Cortex of kidney (tissue), 1 donor: ENCODE data around the gene PRPSAP2.
"Not testable (repeated sequence)": the region's sequence is repeated elsewhere in the genome, so short reads cannot be mapped to it uniquely, and the experiment has no call there.

ENCODE experiments used
- DNase-seq: peaks from one replicate; lab custom pipeline; 2025; lab: John Stamatoyannopoulos, UW

The PRPSAP2 gene, protein sequence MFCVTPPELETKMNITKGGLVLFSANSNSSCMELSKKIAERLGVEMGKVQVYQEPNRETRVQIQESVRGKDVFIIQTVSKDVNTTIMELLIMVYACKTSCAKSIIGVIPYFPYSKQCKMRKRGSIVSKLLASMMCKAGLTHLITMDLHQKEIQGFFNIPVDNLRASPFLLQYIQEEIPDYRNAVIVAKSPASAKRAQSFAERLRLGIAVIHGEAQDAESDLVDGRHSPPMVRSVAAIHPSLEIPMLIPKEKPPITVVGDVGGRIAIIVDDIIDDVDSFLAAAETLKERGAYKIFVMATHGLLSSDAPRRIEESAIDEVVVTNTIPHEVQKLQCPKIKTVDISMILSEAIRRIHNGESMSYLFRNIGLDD

DNA sequence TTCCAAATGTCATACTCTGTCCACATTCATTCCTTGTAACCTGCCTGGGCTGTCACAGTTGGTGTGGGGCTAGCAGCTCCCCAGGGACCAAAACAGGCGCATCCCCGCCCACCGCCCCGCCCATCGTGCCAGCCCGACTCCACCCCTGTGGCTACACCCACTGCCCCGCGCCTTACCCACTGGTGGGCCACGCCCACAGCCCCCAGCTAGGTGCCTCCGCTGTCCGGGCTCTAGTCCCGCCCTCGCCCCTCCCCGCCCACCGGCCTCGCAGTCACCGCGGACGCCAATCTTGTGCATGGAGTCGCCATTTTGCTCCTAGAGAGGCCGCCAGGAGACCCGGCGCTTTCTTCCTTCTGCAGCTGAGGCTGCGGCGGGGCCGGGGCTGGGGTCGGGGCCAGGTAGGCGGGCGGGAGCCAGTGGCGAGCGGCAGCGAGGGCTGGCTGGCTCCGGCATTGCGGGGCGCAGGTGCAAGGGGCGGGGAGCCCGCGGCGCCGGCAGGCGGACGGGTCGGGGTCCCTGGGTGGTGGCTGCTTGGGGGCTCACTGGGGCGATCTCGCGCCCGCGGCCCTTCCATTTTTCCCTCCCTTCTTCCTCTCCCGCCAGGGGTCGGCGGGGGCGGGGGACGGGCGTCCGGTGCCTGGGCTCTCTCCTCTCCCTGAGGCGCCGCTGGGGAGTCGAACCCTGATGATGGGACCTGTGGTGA is at the start of gene PRPSAP2:
Gene PRPSAP2 (plus strand): TSS at position 268 of the 703 bp plus-strand sequence. CDS start 7,703 bp downstream, outside the sequence.
- peak; percentile 59 for DNase-seq

DNA sequence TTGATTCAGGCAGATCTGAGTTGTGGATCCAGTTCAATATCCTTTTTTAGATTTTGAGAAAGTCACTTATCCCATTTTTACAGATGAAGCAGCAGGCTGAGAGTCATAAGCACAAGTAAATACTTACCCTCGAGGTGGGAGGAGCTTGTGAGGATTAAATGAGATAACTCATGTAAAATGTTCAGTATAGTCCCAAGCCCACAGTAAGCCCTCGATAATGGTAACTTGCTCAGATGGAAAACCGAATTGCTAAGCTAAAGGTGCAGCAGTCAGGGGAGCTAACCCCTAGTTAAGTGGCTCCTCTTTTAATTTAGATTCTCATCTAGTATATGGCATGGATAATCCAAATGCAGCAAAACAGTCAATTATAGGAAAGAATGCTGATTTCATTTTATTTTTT is 42.0 kb upstream of the PRPSAP2 start:
- not testable (repeated sequence) for DNase-seq

DNA sequence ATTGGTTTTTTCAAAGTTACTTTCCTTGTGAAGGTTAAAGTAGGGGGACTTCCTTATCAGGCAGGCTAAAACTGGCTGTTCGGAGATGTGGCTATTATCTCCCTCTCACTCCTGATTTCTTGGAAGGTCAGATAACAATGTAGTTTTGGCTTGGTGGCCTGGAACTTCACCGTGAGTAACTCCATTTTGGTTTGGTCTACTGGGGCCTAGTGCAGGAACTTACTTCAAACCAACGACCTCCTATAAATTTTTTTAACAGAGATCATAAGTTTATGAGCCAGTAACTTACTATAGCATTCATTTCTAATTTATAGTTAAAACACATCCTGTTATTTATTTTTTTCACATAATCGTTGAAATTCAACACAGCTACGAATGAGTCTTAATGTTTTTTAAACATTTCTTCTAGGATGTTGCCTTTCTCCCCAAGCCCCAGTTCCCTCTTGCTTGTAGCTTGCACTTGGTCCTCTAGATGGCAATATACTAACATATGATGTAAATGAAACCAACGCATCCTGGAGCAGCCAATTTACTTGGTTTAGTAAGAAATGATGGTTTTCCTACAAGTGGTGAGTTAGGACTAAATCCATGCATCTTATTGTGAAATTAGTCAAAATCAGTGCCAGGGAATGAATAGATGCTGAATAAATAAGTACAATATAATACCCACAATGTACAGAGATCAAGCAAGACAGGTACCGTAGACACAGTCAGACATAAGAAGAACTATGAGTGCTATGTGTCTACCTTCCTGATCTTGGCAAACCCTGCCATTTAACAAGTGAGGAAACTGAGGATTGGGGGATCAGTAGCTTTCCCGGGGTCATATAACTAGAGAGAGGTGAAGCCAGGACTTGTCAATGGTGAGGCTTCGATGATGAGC is 41.2 kb upstream of the PRPSAP2 start:
- DNase-seq = not testable (repeated sequence)

DNA sequence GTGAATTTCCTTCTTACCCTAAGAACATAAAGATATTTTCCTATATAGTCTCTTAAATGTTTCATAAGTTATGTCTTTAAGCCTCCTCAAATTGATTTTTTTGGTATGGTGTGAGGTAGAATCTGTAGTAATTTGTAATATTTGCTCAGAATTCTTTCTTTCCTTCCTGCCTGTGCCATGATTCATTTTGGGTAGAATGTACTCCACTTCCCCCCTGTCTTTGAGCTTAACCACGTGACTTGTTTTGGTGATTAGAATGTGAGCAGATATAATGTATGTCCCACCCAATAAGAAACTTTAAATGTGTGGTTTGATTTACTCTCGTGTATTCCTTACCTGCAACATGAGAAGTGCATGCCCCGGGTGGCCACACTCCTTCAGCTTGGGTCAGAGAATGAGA is 36.5 kb upstream of the PRPSAP2 start:
- not testable (repeated sequence) for DNase-seq

GRCh38 chr17:18827613-18828012 is 30.3 kb upstream of the PRPSAP2 start:
- DNase-seq = not testable (repeated sequence)

DNA sequence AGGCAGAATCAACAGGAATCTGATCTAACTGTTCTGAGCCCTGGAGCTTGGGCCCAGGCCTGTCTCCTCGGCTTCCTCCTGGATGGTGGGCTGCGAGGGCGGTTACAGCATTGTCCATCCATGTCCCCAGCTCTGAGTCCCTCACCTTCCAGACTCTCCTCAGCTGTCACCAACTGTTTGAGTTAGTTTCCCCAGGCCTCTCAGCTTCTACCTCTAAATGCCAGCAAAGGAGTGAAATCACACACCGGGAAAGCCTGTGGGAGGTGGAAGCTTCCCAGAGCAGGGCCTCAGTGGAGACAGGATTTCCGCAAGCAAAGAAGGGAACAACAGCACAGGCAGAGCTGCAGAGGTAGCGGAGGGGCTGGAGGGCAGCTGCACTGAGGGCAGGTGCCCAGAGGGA is 9.4 kb upstream of the PRPSAP2 start:
- no peak for DNase-seq

DNA sequence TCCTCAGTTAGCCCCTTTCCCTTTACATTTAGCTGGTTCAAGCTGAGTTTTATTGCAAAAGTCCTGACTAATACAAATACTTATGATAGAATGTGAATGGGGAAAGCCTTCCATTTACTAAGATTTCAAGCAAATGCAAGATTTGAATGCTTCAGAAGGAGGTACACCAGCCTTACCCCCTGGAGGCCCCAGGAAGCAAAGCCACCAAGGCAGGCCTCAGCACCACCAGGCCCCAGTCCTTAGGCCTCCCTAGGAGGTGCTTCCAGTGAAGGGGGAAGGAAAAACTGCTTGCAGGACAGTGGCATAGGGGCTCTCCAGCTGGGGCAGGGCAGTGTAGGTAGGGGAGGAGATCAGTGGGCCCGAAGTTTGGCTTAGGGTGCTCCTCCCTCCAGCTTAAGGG is 7.3 kb upstream of the PRPSAP2 start:
- no peak for DNase-seq

- DNase-seq = no peak
These were observed 6.7 kb upstream of the PRPSAP2 start for GRCh38 chr17:18851201-18851600.

- DNase-seq = no peak
These were observed 3.0 kb upstream of the PRPSAP2 start for GRCh38 chr17:18854956-18855355.

DNA sequence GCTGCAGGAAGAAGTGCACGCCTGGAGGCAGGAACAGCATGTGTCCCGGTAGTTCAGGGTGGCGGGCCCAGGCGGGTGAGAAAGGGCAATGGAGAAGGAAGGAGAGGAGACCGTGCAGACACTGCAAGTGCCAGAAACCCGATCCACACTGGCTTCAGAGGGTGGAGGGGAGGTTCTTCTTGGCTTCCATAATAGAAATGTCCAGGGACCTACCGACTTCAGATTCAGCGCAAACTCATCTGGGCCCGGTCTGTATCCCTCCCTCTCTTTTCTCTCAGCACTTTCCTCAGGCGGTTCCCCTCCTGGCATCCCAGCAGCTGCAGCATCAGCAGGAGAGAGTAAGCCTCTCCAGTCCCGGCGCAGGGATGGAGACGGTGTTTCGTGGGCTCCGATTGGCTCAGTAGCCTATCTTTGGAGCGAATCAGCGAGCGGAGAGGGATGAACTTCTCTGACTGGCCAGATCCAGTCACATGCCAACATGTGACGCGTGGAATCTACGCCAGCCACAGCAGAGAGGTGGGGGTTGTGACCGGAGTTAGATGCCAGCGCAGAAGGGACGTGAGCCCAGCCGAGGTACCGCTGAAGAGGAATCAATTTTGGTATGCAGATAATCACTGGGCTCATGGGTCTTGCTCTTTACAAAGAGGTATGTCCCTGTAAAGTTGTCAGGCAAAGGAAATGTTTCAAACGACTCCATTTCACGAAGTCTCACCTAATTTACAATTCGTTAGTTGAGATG is 1.9 kb upstream of the PRPSAP2 start:
- DNase-seq = peak; percentile 28

DNA sequence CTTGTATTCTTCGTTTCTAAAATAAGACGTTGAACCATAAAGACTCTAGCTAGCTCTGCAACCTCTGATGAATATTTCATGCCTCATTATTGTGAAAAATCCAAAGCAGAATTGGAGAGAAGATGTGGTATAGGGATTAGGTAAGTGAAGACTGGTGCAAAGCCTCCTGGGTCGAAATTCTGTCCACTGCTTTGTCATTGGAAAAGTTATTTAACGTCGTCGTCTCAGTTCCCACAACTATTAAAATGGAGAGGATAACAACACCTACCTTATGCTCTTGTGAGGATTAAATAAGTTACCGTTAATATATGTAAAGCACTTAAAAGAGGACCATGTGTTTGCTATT is 1.4 kb upstream of the PRPSAP2 start:
- DNase-seq = no peak

GRCh38 chr17:18858567-18859245 is 775 bp downstream of the PRPSAP2 start:
- no peak for DNase-seq

GRCh38 chr17:18859256-18859655 is 1.3 kb downstream of the PRPSAP2 start:
- no peak for DNase-seq

DNA sequence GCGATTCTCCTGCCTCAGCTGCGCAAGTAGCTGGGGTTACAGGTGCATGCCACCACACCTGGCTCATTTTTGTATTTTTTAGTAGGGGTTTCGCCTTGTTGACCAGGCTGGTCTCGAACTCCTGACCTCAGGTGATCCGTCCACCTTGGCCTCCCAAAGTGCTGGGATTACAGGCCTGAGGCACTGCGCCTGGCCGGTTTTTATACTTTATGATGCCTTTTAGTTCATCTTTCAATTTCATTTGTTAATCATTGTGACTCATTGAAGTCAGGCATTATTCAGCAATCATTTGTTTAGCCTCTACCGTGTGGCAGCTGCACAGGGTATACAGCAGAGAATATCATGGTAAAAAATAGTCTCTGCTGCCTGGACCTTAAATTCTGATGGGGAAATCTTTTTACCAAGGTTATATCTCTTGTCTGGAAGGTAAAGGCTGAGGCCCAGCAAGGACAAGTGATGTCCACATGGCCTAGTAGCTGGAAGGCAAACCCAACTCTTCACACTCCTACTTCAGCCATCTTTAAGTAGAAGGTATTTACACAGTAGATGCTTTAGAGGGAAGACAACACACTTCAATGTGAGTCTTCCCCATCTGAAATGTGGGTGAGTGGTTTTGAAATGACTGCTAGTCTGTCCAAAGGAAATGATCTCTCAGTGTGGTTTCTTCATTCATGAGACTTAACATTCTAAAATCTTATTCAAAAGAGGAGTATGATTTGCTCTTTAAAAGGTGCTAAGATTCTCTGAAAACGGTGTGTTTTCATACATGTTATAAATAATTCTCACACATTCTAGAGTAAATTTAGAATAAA is 2.4 kb downstream of the PRPSAP2 start:
- DNase-seq = no peak

GRCh38 chr17:18862011-18862410 is 4.1 kb downstream of the PRPSAP2 start:
- DNase-seq = no peak

DNA sequence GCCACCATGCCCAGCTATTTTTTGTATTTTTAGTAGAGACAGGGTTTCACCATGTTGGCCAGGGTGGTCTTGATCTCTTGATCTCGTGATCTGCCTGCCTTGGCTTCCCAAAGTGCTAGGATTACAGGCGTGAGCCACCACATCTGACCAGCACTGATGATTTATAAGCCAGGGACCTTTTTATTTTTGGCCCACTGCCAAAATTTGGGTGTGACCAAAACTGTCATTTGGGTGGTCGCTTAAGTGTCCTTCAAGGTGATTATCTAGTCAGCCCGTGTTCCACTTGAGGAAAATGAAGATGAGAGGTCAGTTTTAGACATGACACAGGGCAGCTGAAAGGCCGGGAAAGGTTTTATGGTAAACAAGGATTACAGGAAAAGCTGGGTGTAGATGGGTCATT is 7.1 kb downstream of the PRPSAP2 start:
- not testable (repeated sequence) for DNase-seq

GRCh38 chr17:18866866-18867813 is 9.2 kb downstream of the PRPSAP2 start:
- no peak for DNase-seq

- no peak for DNase-seq
These were observed 19.2 kb downstream of the PRPSAP2 start for GRCh38 chr17:18877104-18877645.

GRCh38 chr17:18888766-18889290 is 30.9 kb downstream of the PRPSAP2 start:
- no peak for DNase-seq
